Stimulated activated CD4-positive, alpha-beta T cell treated with anti-CD3 and anti-CD28 coated beads, Interleukin-4, amount 100 ng/mL, for 4 hours (primary cell): ENCODE measurements around the gene BAZ2B.

Experiments used
- DNase-seq, 2 experiments: peaks; one replicate each; pipeline ENCODE4 v3.0.0-alpha.2; 2020

BAZ2B gene

DNA sequence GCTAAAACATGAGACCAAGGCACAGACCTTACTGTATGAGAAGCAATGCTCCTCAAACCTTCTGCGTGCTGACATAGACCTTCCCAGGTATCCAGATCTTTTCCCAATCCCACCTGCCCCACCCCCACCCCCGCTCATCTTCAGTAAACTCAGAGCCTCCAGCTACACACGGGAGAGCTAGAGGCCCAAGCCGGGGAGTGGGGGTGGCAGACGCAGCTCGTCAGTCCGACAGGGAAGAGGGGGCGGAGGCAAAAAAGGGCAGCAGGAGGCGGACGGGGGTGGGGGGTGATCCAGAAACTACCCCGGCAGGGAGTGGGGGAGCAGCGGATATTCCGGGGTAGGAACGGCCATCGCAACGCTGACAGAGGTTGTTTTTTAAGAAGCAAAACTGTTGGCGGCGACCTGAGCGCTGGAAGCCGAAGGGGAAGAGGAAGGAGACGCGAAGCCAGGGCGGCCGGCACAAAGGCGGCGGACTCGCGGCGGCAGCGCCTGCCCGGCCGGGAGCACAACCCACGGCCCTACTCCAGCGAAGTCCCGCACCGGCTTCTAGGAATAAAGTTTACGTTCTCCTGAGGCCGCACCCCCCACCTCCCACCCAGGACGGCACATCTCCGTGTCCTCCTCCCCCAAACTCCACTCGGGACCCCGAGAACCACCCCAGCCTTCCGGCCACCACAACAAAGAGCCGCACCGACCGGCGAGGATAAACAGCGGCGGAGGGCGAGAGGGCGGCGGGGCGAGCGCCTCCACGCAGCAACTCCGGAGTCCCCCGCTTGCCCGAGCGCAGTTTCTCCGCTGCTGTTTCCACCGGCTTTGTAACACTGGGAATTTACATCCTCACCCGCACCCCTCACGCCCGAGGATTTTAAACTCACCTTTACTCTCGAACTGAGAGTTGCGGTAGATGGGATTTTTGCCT, 722 bp downstream of the BAZ2B start:
- peak; percentile 34 to 39 for DNase-seq

DNA sequence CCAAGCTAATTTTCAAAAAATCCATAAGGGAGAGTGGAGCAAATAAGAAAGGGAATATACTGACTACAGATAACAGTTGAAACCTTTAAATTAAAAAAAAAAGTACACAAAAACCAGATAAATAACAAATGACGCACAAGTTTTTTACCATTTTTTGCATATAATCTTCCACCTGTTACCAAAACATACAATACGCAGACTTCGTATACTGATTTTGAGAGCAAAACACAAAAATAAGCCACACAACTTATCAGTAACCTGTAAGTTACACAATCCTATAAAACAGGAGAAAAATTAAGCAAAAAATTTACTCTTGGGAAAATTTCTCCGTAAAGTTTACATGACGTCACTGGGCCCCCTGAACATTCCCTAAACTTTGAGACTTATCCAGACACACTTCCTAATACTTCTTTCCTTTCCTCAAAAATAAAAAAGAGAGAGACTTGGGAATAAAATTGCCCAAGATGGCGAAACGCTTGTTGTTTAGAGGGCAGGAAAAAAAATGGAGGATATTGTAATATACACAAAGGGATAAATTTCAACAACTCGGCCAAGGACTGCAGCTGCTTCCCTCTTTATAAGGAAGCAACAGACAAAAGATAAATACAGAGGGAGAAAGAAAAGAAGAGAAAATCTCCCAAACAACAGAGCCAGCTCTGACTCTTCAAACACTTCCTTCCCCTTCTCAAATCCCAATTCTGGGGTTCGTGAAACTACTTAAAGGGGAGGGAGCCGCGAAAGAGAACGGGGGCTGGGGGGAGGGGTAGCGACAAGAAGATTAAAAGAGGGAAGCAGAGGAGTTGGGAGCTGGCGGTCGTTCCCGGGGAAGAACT, 1.6 kb downstream of the BAZ2B start:
- no peak for DNase-seq

DNA sequence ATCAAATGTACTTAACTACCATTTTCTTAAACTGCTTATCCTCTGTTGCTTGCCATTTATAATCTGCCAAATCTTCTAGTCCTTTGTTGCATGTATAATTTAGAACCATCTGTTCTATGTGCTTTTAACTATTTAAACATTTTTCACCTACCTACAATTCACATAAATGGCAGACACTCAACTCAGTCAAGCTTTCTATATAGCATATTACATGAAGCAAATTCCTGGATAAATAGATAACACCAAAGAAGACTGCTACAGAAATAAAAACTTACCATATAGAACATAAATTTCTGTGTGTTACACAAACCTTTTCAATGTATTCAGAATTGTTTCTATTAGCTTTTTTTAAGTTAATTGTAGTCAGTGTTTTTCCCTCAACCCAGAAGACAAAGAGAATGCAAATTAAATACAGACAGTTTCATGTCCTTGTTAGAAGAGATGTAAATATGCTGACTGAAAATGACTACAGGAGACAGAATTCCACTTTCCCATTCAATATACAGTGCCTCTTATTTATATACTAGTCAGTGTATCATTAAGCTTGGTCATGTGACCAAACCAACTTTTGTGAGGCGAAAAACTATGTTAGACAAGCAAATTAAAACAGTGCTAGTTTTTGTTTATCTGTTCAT, 2.6 kb downstream of the BAZ2B start:
- no peak for DNase-seq

DNA sequence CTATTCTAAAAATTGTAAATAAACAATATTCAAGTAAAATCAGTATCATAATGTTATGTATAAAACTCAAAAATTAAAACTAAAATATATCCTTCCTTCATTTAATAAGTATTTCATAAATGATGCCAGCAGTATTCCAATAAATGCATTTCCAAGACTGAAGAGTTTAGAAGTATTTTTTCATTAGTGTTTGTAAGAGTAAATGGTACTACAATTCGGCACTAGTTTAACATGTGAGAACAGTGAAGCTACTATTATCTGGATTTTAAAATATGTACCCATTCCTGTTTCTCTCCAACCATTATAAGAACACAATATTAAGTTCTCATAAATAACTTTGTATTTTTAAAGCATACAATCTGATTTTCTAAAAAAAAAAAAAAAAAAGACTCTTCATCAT, 3.3 kb downstream of the BAZ2B start:
- DNase-seq, result no peak

DNA sequence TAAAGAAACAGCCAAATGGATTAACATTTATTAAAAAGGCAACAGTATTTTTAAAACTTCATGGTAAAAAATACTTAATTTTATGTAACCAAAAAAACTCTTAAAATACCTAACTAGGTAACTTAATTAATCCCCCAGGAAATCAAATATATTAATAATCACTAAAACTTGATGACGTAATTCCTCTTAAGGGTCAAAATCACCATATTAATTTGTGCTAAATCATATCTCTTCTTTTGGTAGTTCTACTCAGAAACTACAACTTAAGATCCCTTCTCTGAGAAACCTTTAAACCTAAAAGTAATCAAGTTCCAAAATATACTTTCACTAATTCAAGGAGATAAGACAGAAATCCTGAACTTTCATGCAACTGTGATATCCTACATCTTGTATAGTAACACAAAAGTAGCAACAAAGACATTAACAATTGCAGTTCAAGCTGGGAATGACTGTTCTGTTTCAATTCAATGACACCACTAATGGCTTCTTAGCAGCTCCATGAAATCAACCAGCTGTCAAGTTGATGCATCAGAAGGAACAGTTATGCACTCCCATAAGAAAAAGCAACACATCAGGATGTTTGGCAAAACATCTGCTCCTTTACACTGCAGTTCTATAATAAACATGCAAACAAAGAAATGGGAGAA, 4.0 kb downstream of the BAZ2B start:
- no peak for DNase-seq

DNA sequence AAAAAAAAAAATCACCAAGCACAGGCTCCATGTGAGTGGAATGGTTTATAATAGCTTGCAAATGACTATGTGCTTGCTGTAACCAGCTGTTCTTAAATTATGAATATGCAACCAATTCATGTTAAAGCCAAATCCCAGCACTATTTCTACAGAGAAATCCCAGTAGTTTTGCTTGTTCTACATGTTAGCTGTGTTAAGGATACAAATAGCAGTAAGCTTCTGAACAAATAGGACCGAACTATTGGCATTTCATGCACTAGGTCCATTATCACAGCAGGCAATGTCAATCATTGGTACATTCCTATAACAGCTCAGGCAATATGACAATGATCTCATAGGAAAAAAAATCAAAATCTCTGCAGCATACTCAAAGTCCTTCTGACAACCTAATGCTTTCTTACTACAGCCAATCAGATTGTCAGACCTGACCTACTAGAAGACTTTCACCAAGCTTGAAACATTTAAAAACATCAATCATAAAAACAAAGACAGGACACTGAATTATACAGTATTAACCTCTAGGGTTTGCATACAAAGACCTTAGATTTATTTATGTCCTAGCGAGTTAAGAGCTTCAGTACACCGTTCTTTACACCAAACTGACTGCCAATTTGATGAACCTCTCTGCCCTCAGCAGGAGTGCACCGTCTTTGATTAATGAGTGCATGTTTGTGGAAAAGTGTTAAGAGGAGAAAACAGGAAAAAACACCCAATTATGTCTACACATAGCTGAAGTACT, 6.4 kb downstream of the BAZ2B start:
- DNase-seq, result no peak

DNA sequence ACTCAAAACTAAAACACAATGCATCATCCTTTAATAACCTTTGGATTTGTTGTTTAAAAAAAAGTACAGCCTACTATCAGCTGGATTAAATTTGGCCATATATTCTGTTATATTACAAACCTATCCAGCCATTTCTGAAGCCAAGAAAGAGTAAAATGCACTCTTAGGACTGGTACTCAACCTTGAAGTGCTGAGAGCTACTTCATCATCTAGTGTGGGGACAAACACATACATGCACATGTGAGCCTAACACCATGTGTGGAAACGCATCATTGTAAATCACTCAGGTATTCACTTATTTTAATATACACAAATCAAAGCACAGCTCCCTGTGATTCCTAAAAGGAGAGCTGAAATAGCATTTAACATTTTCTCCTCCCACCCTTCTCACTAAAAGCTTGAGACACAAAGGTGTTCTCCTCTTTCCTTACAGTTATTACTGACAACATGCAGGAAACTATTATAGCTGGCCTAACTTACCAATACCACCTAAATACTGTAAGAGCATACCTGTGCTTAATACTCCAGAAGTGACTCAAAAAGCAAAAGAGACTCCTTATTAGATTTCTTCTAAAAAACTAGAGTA, 7.5 kb downstream of the BAZ2B start:
- no peak for DNase-seq

DNA sequence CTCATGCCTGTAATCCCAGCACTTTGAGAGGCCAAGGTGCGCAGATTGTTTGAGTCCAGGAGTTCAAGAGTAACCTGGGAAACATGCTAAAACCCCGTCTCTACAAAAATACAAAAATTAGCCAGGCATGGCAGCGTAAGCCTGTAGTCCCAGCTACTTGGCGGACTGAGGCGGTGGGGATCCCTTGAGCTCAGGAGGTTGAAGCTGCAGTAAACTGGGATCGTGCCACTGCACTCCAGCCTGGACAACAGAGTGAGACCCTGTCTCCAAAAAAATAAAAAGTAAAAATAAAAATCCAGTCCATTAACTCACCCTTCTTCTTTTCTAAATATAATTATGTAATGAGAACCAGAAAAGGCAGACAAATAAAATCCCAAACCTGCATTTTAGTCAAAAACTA, 8.2 kb downstream of the BAZ2B start:
- no peak for DNase-seq

DNA sequence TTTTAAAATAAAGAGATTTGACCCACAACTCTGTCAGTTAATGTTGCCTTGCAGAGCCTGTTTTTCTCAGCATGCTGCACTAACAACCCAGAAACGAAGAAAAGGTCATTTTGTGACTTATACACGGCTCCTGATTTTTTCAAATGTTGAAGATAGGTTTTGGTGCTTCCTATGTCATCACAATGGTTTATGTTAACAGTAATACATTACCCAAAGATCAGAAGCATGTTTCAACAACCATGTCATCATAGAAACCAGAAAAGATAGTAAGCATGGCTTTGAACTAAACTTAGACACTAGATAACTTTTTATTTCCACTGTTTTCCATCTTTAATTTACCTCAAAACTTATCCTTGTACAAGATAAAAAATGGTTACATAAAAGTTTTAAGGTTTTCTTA, 10.1 kb downstream of the BAZ2B start:
- DNase-seq, result no peak

DNA sequence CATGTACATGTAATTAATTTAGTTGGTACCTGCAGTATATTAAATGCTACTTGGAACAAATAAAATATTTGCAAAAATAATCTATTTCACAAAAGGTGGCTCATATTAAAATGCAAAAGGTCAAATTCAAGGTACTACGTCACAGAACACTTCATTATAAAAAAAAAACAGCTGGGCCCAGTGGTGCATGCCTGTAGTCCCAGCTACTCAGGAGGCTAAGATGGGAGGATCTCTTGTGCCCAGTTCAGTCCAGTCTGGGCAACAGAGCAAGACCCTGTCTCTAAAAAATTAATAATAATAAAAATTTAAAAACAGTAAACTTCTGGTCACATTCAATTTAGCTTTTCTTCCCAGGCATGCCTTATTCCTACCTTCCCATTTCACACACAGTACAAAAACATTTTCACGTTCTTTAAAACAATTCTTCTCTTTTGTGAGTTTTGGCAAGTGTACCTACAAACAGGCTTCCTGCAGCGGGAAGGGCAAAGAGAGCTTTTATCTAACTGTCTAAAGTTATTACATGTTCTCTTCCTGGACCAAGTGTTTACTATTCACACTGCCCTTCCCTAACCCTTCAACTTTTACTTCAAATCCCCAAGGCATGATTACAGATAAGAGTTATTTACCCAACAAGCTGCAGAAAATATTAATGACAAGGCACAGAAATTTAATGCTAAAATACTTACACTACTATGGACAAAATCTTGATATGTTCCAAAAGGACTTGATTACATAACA, 10.7 kb downstream of the BAZ2B start:
- DNase-seq, result no peak

DNA sequence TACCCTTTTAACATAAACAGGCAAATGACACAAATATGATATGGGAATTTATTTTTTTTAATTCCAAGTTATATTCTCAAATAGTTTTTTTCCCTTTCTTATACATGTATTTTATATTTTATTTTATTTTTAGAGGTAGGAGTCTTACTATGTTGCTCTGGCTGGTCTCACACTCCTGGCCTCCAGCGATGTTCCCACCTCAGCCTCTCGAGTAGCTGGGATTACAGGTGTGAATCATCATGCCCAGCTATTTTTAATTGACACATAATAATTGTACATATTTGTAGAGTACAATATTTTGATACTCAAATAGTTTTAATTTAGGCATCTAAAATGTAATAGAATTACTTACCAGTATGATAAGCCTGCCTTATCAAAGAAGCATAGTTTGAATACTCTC, 12.2 kb downstream of the BAZ2B start:
- no peak for DNase-seq

DNA sequence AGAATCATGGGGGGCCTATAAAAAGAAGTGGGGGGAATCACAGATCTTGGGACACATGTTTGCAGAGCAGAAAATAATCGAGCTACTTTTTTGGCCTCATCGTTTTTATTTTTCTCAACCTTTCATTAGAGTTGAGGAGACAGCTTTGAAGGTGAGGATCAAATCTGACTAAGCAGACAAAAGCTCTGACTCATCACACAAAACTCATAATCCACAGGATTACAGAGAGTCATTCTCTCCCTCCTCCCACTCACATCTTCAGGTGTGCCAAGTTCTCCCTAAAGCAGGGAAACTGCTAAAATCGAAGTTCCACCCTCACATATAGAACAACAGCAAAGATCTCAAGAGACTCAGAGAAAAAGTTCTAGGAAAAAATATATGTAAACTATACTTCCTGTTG, 15.6 kb downstream of the BAZ2B start:
- no peak for DNase-seq

DNA sequence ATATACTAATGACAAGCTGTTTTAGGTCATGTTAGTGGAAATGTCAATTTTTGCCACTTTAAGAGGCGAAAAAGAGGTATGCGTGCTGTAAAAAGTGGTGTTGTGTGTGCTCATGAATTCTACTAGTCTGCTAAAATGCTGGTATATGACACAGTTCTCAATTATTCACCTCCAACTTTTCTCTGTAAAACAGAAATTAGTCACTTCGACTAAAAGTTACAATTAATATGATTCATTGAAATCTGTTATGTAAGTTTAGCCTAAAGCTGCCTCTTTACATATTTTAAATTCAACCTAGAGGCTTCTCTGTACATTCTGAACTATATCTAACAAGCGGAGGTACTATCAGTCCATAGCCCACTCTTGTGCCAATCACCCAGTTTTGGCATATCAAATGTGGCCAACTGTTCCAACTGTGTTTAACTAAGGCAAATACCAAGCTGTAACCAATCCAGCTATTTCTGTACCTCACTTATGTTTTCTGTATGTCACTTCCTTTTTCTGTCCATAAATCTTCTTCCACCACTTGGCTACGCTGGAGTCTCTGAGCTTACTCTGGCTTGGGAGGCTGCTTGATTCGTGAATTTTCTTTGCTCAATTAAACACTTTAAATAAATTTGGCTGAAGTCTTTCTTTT, 20.8 kb downstream of the BAZ2B start:
- no peak for DNase-seq

DNA sequence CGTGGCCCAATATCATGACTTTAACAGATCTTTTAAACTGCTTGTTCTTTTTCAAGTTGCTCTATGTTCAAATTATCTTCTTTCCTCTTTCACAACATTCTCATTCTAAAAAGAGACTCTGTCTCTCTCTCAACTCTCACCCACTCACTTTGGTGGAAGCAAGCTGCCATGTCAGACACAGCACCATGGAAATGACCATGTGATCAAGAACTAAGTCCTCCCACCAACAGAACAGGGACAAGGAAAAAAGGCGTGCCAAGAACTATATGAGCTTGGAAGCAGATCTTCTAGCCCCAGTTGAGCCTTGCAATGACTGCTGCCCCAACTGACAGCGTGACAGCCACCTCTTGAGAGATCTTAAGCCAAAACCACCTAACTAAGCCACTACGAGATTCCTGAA, 23.9 kb downstream of the BAZ2B start:
- no peak for DNase-seq

DNA sequence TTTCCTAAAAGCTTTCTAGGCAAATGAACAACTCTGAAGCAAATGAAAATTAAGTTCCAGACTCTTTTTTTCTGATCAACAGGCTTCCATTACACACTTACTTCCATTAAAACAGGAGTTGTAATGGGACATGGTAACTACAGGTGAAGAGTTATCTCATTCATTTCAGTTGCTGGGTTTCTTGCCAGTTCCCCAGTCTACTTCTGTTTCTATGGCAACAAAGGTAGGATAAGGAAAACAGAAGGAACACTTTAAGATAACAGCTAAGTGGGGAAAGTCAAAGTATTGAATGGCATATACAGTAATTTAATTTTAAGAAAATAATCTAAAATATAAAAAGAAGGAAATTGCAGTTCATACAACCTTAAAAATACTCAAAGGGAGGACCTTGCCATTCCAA, 25.1 kb downstream of the BAZ2B start:
- DNase-seq, result no peak

DNA sequence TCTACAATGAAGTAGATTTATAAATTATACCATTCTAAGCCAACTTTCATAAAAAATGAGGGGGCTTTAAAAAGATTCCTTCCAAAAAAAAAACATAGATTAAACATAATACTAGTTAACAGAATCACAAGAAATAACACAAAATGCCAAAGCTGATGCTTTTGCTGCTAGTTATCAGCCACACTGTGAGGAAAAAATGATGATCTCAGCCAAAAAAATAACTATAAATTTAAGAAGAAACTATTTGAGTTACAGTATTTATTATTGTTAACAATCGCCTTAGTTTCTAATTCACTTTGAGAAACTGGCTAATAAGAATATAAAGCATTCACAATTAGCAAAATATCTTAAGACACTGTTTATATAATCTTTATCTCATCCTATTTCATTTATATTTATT, 27.1 kb downstream of the BAZ2B start:
- no peak for DNase-seq

DNA sequence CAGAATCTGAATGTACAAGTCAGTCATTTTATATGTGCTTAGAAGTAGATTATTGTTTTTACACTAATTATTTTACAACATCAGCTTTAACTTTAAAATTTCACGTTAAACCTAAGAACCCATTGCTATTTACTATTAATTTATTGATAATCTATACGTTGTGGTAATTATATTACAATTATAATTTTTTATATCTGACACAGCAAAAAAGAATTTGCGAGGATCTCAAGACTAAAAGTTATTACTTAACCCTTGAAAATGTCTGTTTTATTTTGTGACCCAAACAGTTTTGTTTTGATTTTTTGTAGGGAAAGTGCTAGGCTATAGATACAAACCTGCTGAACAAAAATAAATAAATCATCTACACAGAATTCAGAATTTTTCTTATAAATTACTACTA, 30.3 kb downstream of the BAZ2B start:
- no peak for DNase-seq

DNA sequence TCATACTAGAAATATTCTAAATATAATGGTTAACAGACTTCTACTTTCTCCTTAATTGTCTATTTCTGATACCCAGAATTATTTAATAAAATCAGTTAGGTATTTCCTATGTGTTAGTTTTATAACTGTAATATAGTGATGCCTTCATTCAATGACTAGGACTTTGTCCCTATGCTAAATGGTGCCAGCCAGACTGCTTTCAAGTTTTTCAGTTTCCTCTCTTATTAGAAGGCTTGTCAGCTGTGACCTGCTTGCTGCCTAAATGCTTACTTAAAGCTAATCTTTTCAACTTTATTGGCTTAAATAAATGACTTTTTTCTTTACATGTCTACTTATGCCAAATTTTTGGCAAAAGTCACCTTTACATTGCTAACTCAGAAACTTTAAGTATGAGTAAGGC, 30.7 kb downstream of the BAZ2B start:
- DNase-seq, result no peak

DNA sequence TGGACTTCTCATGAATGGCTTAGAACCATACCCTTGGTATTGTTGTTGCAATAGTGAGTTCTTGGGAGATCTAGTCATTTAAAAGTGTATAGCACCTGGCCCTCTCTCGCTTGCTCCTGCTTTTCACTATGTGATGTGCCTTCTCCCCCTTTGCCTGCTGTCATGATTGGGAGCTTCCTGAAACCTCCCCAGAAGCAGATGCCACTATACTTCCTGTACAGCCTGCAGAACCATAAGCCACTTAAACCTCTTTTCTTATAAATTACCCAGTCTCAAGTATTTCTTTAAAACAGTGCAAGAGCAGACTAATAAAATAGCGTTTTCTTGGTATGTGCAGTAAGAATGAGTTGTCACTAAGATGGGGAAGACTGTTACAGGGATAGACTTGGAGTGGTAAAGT, 31.6 kb downstream of the BAZ2B start:
- DNase-seq, result no peak

DNA sequence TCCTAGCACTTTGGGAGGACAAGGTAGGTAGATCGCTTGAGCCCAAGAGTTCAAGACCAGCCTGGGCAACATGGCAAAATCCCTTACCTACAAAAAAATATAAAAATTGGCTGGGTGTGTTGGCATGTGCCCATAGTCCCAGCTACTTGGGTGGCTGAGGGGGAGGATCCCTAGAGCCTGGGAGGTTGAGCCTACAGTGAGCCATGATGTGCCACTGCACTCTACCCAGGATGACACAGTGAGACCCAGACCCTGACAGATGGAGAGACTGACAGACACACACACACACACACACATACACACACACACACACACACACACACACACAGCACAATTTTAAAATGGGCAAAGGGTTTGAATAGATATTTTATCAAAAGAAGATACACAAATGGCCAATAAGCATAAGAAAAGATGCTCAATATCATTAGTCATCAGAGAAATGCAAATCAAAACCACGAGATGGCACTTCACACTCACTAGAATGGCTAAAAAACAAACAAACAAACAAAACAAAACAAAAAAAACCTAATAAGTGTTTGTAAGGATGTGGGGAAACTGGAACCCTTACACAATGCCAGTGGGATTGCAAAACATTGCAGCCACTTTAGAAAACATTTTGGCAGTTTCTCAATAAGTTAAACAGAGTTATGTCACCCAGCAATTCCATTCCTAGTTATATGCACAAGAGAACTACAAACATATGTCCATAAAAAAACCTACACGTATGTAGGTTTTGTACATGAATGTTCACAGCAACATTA, 42.3 kb downstream of the BAZ2B start:
- no peak for DNase-seq
